ENCODE data around the gene GPC6. TPM values are rescaled to one million over a fixed set of nuclear protein-coding genes. Genes with fewer than 3 reads are reported as not detected.

Gene GPC6
- total and polyA plus RNA-seq, 10 donors = 0.22 to 9.3 (median 4.5) TPM

DNA sequence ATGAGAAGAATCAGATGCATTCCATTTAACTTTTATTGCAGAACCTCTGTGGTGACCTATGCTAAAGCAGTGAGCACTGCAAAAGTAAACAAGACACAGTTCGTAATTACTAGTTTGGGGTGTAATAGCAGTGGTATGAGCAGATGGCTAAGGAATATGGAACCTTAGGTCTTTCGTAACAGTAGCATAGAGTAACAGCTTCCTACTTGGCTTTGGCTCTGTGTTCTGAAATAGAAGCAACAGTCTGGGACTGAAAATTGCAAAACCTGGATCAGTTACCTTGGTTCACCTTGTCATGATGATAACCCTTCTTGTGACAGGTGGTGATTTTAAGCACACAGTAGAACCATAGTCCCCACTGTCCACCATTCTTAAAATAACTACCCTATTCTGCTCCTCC lies 303.4 kb downstream of the GPC6 start:
- 74 to 93% (median 84%) methylated on average over 2 of the region's 2 CpGs for WGBS, 5 donors
- no peaks in the 10 kb centered on the region for H3K36me3 ChIP-seq
- intact Hi-C loops (cut with DNase I; ENCODE audit: low total_unique reads) = no loop called here

DNA sequence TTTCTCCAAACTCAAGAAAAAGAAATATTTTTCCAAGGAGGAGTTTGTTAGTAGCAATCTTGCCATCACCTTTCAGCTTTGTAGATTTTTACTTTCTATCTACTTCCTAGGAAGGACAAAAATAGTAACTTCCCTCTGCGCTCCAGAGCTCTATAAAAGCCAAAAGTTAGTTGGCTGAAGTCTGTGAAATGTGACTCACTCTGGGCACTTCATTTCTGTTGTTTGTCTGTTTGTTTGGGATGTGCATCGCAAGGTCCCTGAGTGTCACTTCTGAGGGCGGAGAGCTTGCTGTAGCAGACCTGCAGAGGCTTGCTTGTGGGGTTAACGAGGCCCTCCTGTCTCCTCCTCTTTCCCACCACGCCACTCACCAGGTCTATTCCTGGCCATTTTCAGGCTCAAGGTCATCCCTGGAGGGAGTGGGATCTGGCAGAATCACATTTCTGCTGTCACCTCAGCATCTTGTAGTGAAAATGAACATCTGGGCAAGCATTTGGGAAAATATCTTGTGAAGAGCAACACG lies 307.6 kb downstream of the GPC6 start:
- no peaks in the 10 kb centered on the region for H3K4me1 ChIP-seq
- no peaks in the 10 kb centered on the region for H3K9me3 ChIP-seq
- DNase-seq = no peak
- no peak overlapping the region for H3K27ac ChIP-seq
- 66 to 80% (median 74%) methylated on average over 6 of the region's 6 CpGs for WGBS, 5 donors
- no peaks in the 10 kb centered on the region for H3K27me3 ChIP-seq (replicated peaks in 1 of 7)
- intact Hi-C loops (cut with DNase I; ENCODE audit: low total_unique reads) = no loop called here
- TF ChIP-seq, protein P1, sequence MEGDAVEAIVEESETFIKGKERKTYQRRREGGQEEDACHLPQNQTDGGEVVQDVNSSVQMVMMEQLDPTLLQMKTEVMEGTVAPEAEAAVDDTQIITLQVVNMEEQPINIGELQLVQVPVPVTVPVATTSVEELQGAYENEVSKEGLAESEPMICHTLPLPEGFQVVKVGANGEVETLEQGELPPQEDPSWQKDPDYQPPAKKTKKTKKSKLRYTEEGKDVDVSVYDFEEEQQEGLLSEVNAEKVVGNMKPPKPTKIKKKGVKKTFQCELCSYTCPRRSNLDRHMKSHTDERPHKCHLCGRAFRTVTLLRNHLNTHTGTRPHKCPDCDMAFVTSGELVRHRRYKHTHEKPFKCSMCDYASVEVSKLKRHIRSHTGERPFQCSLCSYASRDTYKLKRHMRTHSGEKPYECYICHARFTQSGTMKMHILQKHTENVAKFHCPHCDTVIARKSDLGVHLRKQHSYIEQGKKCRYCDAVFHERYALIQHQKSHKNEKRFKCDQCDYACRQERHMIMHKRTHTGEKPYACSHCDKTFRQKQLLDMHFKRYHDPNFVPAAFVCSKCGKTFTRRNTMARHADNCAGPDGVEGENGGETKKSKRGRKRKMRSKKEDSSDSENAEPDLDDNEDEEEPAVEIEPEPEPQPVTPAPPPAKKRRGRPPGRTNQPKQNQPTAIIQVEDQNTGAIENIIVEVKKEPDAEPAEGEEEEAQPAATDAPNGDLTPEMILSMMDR (IDR thresholded peaks at IDR 0.05 in 8 of 11, conservative IDR thresholded peaks at IDR 0.05 in 3 of 11) = no peak
- TF ChIP-seq POLR2A (IDR thresholded peaks at IDR 0.05) (no peak), POLR2AphosphoS5 (IDR thresholded peaks at IDR 0.05) (no peak)
- no peaks in the 10 kb centered on the region for H3K36me3 ChIP-seq
- no peak overlapping the region for H3K4me3 ChIP-seq

More for the DNA sequence above, 303.4 kb downstream of the GPC6 start:
- H3K4me3 ChIP-seq = no peak overlapping the region
- no peak for DNase-seq
- no peaks in the 10 kb centered on the region for H3K27me3 ChIP-seq (replicated peaks in 1 of 7)
- H3K27ac ChIP-seq = no peak overlapping the region
- no peaks in the 10 kb centered on the region for H3K4me1 ChIP-seq
- no peaks in the 10 kb centered on the region for H3K9me3 ChIP-seq
- TF ChIP-seq POLR2AphosphoS5 (IDR thresholded peaks at IDR 0.05) = no peak
- no peak for TF ChIP-seq POLR2A (IDR thresholded peaks at IDR 0.05)
- TF ChIP-seq, protein P1 (IDR thresholded peaks at IDR 0.05 in 8 of 11, conservative IDR thresholded peaks at IDR 0.05 in 3 of 11) = no peak

DNA sequence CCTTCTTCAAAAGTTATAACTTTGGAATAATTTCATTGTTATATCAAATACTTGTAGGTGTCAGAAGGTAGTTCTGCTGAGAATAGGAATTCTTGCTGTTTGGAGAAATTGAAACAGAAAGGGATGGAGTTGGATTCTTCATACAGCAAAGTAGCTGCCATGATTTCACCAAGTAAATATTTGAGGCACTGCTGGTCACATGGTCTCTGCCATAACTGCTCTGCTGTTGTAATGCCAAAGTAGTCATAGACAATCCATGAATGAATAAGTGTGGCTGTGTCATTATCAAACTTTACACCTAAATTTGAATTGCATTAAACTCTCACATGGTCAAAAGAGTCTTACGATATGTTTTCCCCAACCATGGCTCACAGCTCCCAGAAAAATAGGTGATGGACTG lies 308.6 kb downstream of the GPC6 start:
- intact Hi-C loops (cut with DNase I; ENCODE audit: low total_unique reads) = no loop called here
- H3K4me3 ChIP-seq = no peak overlapping the region
- WGBS, 5 donors = 87 to 100% (median 93%) methylated on average over 1 of the region's 1 CpG
- no peak overlapping the region for H3K27ac ChIP-seq
- no peaks in the 10 kb centered on the region for H3K36me3 ChIP-seq
- no peak for DNase-seq
- H3K4me1 ChIP-seq = no peaks in the 10 kb centered on the region
- no peaks in the 10 kb centered on the region for H3K27me3 ChIP-seq (replicated peaks in 1 of 7)
- peaks cover 0 to 3% (median 0%) of the 10 kb centered on the region in 8 donors for H3K9me3 ChIP-seq
- TF ChIP-seq, protein P1 (IDR thresholded peaks at IDR 0.05 in 8 of 11, conservative IDR thresholded peaks at IDR 0.05 in 3 of 11) = no peak
- TF ChIP-seq POLR2AphosphoS5 (IDR thresholded peaks at IDR 0.05) (no peak), POLR2A (IDR thresholded peaks at IDR 0.05) (no peak)

DNA sequence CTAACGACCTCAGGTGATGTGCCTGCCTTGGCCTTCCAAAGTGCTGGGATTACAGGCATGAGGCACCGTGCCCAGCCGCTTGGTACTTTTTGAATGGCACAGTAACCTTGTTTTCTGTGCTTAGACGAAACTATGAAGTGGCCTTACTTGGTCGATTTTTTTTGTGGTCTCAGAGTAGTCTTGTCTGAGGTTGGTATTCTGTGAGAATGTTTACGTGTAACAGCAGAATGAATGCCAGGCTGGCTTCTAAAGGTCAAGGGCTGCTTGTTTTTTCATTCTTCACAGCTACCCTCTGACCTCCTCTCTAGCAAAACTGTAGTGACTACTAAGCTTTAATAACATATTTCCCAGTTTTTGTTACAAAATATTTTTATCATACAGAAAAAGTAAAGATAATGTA lies 313.3 kb downstream of the GPC6 start:
- Histone ChIP-seq H3K9me3 (peaks cover 0 to 6% (median 0%) of the 10 kb centered on the region in 8 donors), H3K4me1 (no peaks in the 10 kb centered on the region), H3K4me3 (no peak overlapping the region), H3K27ac (no peak overlapping the region), H3K27me3 (replicated peaks in 1 of 7) (no peaks in the 10 kb centered on the region), H3K36me3 (no peaks in the 10 kb centered on the region)
- intact Hi-C loops (cut with DNase I; ENCODE audit: low total_unique reads) = no loop called here
- TF ChIP-seq POLR2A (IDR thresholded peaks at IDR 0.05) (no peak), POLR2AphosphoS5 (IDR thresholded peaks at IDR 0.05) (no peak)
- TF ChIP-seq, protein P1 (IDR thresholded peaks at IDR 0.05 in 8 of 11, conservative IDR thresholded peaks at IDR 0.05 in 3 of 11) = no peak
- no peak for DNase-seq
- 78 to 84% (median 82%) methylated on average over 6 of the region's 6 CpGs for WGBS, 5 donors
